ENCODE measurements around the gene CCDC27.

The CCDC27 gene

DNA sequence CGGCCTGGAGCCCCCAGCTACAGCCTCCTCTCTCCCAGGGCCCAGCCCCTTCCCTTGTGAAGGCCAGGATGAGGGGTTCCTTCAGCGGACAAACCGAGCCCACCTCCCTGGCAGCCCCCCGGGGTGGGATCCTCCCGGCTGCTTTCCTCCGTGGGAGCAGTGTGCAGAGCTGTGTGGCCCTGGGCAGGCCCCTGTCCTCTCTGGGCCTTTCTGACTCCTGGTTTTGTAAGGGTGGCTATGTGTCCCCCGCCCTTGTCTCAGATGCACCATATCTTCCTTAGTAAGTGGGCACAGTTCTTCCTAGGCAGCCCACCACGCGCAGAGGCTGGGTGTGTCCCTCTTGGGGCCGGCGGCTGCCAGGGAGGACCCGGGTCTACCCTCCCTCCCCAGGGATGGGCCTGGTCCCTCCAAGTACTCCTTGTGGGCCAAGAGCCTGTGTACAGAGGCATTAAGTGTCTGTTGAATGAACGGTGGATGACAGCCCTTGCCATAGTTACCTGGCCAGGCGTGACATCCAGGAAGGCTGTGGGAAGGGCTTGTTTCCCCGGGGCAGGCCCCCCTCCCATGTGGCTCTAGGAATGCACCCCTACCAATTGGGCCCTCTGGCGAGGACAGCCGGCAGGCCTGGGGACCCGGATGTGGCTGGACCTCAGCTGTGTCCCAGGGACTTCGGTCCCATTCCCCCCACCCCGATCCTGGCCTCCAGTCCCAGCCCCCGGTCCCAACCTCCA, 24.1 kb downstream of the CCDC27 start:
- TF ChIP-seq, protein P1, sequence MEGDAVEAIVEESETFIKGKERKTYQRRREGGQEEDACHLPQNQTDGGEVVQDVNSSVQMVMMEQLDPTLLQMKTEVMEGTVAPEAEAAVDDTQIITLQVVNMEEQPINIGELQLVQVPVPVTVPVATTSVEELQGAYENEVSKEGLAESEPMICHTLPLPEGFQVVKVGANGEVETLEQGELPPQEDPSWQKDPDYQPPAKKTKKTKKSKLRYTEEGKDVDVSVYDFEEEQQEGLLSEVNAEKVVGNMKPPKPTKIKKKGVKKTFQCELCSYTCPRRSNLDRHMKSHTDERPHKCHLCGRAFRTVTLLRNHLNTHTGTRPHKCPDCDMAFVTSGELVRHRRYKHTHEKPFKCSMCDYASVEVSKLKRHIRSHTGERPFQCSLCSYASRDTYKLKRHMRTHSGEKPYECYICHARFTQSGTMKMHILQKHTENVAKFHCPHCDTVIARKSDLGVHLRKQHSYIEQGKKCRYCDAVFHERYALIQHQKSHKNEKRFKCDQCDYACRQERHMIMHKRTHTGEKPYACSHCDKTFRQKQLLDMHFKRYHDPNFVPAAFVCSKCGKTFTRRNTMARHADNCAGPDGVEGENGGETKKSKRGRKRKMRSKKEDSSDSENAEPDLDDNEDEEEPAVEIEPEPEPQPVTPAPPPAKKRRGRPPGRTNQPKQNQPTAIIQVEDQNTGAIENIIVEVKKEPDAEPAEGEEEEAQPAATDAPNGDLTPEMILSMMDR (IDR thresholded peaks at IDR 0.05; ENCODE audit: unreplicated experiment in 3 of 3), result no peak
- Mint-ChIP-seq H3K9me3 (no peaks in the 10 kb centered on the region), H3K27ac (no peak overlapping the region), H3K27me3 (ENCODE audit: low read depth) (peaks cover 2% of the 10 kb centered on the region), H3K4me3 (peak overlapping the region in 1 of 3 experiments; percentile 59), H3K36me3 (ENCODE audit: low read depth) (peaks cover 23% of the 10 kb centered on the region), H3K4me1 (peaks cover 11% of the 10 kb centered on the region)

DNA sequence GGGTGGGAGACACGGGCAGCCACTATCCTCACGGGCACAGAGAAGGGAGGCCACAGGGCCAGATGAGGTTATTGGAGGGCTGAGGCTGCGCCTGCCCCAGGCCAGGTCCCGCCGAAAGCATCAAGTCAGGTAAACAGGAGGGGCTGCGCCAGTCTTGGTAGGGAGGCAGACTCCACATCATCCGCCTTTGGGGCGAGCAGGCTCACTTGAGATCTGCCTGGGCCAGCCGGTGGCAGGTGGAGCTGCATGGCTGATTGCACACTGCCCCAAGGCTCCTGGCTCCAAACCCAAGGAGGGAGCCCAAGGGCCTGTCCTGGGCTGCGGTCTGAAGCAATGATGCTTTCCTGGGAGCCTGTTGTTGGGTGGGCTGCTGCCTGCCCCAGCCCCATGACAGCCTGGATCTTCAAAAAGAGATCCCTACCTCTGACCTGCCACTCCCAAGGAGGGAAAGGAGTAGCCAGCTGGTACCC, 24.9 kb downstream of the CCDC27 start:
- TF ChIP-seq, protein P1 (IDR thresholded peaks at IDR 0.05; ENCODE audit: unreplicated experiment in 3 of 3), result no peak
- Mint-ChIP-seq H3K4me3 (no peak overlapping the region), H3K27ac (no peak overlapping the region), H3K27me3 (ENCODE audit: low read depth) (no peaks in the 10 kb centered on the region), H3K4me1 (peaks cover 11% of the 10 kb centered on the region), H3K36me3 (ENCODE audit: low read depth) (peaks cover 29% of the 10 kb centered on the region), H3K9me3 (no peaks in the 10 kb centered on the region)

DNA sequence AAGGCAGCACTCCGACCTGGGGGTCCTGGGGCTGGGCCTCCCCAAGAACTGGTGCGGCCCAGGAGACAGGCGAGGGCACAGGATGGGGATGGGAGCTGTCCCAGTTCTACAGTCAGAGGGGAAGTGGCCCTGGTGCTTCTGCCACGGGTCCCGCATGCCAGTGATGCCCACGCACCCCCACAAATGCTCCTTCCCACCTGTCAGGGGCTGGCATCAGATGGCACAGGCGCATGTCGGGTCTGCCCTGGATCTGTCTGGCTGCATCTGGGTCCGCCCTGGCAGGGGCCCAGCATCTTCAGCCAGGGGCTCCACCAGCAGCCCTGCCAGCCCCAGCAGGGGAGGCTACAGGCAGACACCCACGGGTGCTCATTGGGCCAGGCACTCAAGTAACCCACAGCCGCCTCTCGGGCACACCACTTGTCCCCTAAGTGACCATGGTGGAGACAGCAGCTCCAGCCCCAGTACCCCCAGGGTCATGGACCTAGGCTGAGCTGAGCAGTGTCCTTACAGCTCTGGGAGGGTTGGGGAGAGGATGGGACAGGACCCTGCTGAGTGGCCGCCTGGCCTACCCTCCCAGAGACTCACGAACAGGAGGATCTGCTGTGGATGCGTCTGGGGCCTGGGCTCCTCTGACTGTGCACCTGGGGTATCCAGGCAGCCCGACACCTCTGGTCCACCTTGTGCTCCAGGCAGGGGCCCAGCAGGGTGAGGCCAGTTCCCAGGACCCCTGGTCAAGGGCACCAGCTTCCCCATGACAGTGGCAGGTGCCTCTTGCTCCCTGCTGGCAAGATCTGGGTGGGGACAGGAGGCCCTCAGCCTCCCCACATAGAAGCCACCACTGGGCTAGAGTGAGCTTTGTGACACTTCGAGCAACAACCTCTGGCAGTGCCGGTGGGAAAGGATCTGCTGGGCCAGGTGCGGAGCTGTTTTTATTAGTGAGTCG, 25.7 kb downstream of the CCDC27 start:
- Mint-ChIP-seq H3K4me3 (no peak overlapping the region), H3K36me3 (ENCODE audit: low read depth) (peaks cover 34% of the 10 kb centered on the region), H3K27me3 (ENCODE audit: low read depth) (no peaks in the 10 kb centered on the region), H3K4me1 (peaks cover 11% of the 10 kb centered on the region), H3K9me3 (no peaks in the 10 kb centered on the region), H3K27ac (no peak overlapping the region)
- TF ChIP-seq, protein P1 (IDR thresholded peaks at IDR 0.05; ENCODE audit: unreplicated experiment in 3 of 3), result no peak

DNA sequence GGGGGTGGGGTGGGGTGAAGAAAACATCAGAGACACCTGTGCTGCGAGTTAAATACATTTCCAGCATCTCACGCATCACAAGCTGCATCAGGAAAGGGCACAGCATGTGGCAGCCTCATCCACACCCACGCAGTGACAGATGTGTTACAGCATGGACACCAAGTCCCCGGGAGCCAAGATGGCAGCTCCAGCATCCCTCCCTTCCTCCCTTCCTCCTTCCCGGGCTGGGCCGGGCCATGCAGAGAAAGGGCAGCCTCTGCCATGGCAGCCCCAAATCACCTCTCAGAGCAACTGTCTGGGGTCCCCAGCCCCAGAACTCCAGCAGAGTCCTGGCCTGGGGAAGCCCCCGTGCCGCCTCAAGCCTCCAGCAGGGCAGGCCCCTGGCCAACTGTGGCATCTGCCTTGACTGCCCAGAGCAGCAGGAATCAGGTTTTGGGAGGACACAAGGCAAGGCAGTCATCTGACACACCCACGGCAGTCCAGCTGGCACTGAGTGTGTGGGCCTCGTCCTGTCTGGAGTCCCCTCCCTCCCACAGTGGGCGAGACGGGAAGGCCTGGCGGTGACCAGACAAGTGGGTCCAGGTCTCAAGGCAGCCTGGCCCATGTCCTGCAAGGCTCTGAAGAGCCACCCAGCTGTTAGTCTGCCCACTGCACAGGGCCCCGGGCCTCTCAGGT, 26.5 kb downstream of the CCDC27 start:
- H3K36me3 Mint-ChIP-seq (ENCODE audit: low read depth), result peaks cover 39% of the 10 kb centered on the region
- no peaks in the 10 kb centered on the region for H3K9me3 Mint-ChIP-seq
- H3K4me3 Mint-ChIP-seq, result no peak overlapping the region
- H3K27me3 Mint-ChIP-seq (ENCODE audit: low read depth), result no peaks in the 10 kb centered on the region
- no peak overlapping the region for H3K27ac Mint-ChIP-seq
- TF ChIP-seq, protein P1 (IDR thresholded peaks at IDR 0.05; ENCODE audit: unreplicated experiment in 3 of 3), result no peak
- H3K4me1 Mint-ChIP-seq, result peaks cover 10% of the 10 kb centered on the region

DNA sequence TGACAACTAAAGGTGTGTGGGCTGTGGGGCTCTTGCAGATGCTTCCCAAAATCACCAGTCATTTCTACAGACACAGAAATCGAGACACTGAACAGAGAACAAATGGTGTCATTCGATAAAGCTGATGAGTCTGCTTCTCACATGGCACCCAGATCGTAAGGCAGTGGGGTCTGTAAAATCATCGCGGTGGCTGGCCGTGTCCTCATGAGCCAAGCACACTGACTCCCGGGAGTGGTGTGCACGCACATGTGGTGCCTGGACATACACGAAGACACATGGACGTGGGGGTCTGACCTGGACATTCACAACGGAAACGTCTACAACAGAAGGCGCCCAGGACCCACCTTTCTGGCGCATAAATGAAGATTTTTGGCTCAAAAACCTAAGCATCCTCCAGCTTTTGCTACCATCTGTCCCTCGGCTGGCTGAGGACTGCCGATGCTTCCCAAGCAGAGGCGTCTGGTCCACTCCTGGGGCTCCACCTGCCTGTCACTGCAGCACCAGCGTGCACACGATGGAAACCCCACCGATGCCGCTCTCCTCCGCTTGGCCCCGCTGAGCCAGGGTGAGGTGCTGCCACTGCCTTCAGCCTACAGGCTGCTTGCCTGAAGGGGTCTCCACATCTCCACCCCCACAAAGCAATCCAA, 27.1 kb downstream of the CCDC27 start:
- peaks cover 6% of the 10 kb centered on the region for H3K4me1 Mint-ChIP-seq
- no peaks in the 10 kb centered on the region for H3K9me3 Mint-ChIP-seq
- no peaks in the 10 kb centered on the region for H3K27me3 Mint-ChIP-seq (ENCODE audit: low read depth)
- no peak overlapping the region for H3K4me3 Mint-ChIP-seq
- peaks cover 45% of the 10 kb centered on the region for H3K36me3 Mint-ChIP-seq (ENCODE audit: low read depth)
- TF ChIP-seq, protein P1 (IDR thresholded peaks at IDR 0.05; ENCODE audit: unreplicated experiment in 3 of 3), result no peak
- no peak overlapping the region for H3K27ac Mint-ChIP-seq
